Natural killer cell (primary cell): ENCODE results near the gene FADS6. TPM values are rescaled to one million over a fixed set of nuclear protein-coding genes. Genes with fewer than 3 reads are reported as not detected.

Source experiments
- ATAC-seq, 3 donors: fragments of 150-1000 bp in 2 of 3; fragments of 200-7000 bp in 1 of 3; cut with Tn5 transposase; 1 replicate in 1 of 3; 2 replicates in 2 of 3; pipeline ENCODE4 v1.10.0; 2021; ENCODE audit warnings: mild to moderate bottlenecking in 2 of 3, moderate library complexity in 2 of 3
- DNase-seq, 2 donors: peaks; one replicate each; pipeline versions ENCODE4 v3.0.0 to v3.0.0-alpha.2; 2013 to 2021; ENCODE audit warnings: mixed read lengths in 1 of 2
- H3K27ac ChIP-seq: one replicate; pipeline ENCODE4 v1.5.1; 2013; ENCODE audit warnings: mild to moderate bottlenecking, low read length
- H3K27me3 ChIP-seq: one replicate; pipeline ENCODE4 v1.6.1; 2013; ENCODE audit warnings: low read length; ENCODE audit not compliant: control insufficient read depth, insufficient read depth
- H3K36me3 ChIP-seq: one replicate; pipeline ENCODE4 v1.6.1; 2013; ENCODE audit warnings: low read length; ENCODE audit not compliant: control insufficient read depth, insufficient read depth
- H3K4me1 ChIP-seq: one replicate; pipeline ENCODE4 v1.6.1; 2013; ENCODE audit warnings: low read length; ENCODE audit not compliant: control insufficient read depth, insufficient read depth
- H3K4me3 ChIP-seq: one replicate; pipeline ENCODE4 v1.5.1; 2013; ENCODE audit warnings: low read length
- H3K9me3 ChIP-seq: one replicate; pipeline ENCODE4 v1.6.1; 2013; ENCODE audit warnings: low read length; ENCODE audit not compliant: control insufficient read depth, insufficient read depth
- H3K27ac Mint-ChIP-seq, 2 donors: one replicate each; pipeline ENCODE4 v1.8.0; 2022; ENCODE audit warnings: mild to moderate bottlenecking in 2 of 2, mixed read lengths in 2 of 2, moderate library complexity in 1 of 2
- H3K27me3 Mint-ChIP-seq, 2 donors: one replicate each; pipeline ENCODE4 v1.8.0; 2022; ENCODE audit warnings: low read depth in 2 of 2, mixed read lengths in 2 of 2
- H3K36me3 Mint-ChIP-seq: one replicate; pipeline ENCODE4 v1.8.0; 2022; ENCODE audit warnings: mixed read lengths
- H3K4me1 Mint-ChIP-seq, 2 donors: one replicate each; pipeline ENCODE4 v1.8.0; 2022; ENCODE audit warnings: mixed read lengths in 2 of 2
- H3K4me3 Mint-ChIP-seq: one replicate; pipeline ENCODE4 v1.8.0; 2022; ENCODE audit warnings: mild to moderate bottlenecking, moderate library complexity, mixed read lengths
- H3K9me3 Mint-ChIP-seq, 2 donors: one replicate each; pipeline ENCODE4 v1.8.0; 2022; ENCODE audit warnings: mixed read lengths in 2 of 2
- CTCF ChIP-seq: fragments of 200-600 bp; IDR thresholded peaks from one replicate; pipeline ENCODE4 v1.8.0; 2022; ENCODE audit warnings: antibody characterized with exemption
- WGBS: methylation state at CpG from one replicate; pipeline ENCODE4 v1.1.7; 2013; ENCODE audit warnings: missing lambda C conversion rate; ENCODE audit not compliant: insufficient coverage; 5-methylcytosine and 5-hydroxymethylcytosine counted together
- intact Hi-C: fragments of 100-400 bp; cut with micrococcal nuclease; formaldehyde crosslinking; loops from one replicate; pipeline ENCODE4 v1.14.2; 2022
- total RNA-seq, 4 donors: library from RNA; stranded (reverse); fragments of 120-200 nt in 1 of 4; gene quantifications; one replicate each; pipeline versions ENCODE4 v1.2.3 to v1.2.4, GENCODE V29; 2013 to 2022

FADS6 gene
- total RNA-seq, 3 donors from 2014 or later (not counting 1 experiment from before 2014, with no cell fraction given) = not detected

- no peaks in the 10 kb centered on the region for H3K36me3 Mint-ChIP-seq
- no peak overlapping the region for H3K27ac Mint-ChIP-seq
- H3K9me3 Mint-ChIP-seq = no peaks in the 10 kb centered on the region
- H3K27me3 ChIP-seq = no peaks in the 10 kb centered on the region
- peaks cover 26 to 34% of the 10 kb centered on the region in 2 donors for H3K4me1 Mint-ChIP-seq
- WGBS = 92% methylated on average over 6 of the region's 6 CpGs
- H3K27ac ChIP-seq = no peak overlapping the region
- no peak overlapping the region for H3K4me3 ChIP-seq
- no peaks in the 10 kb centered on the region for H3K9me3 ChIP-seq
- ATAC-seq (no peak), DNase-seq (no peak)
- intact Hi-C loops = no loop called here
- H3K4me1 ChIP-seq = peaks cover 20% of the 10 kb centered on the region
- H3K4me3 Mint-ChIP-seq = no peak overlapping the region
- no peaks in the 10 kb centered on the region for H3K36me3 ChIP-seq
- no peak for TF ChIP-seq CTCF
- H3K27me3 Mint-ChIP-seq = no peaks in the 10 kb centered on the region
These were observed 24.6 kb downstream of the FADS6 start for GRCh38 chr17:74868908-74869255.

- DNase-seq (no peak), ATAC-seq (no peak)
- no peak overlapping the region for H3K27ac Mint-ChIP-seq
- no peaks in the 10 kb centered on the region for H3K9me3 ChIP-seq
- no peaks in the 10 kb centered on the region for H3K9me3 Mint-ChIP-seq
- intact Hi-C loops = no loop called here
- peaks cover 21 to 29% of the 10 kb centered on the region in 2 donors for H3K4me1 Mint-ChIP-seq
- no peak overlapping the region for H3K4me3 Mint-ChIP-seq
- H3K27me3 Mint-ChIP-seq = peaks cover 0 to 5% of the 10 kb centered on the region in 2 donors
- peaks cover 15% of the 10 kb centered on the region for H3K4me1 ChIP-seq
- H3K27me3 ChIP-seq = no peaks in the 10 kb centered on the region
- no peaks in the 10 kb centered on the region for H3K36me3 Mint-ChIP-seq
- 90% methylated on average over 12 of the region's 12 CpGs for WGBS
- H3K36me3 ChIP-seq = no peaks in the 10 kb centered on the region
- H3K27ac ChIP-seq = no peak overlapping the region
- H3K4me3 ChIP-seq = no peak overlapping the region
- TF ChIP-seq CTCF = no peak
These were observed 25.1 kb downstream of the FADS6 start for GRCh38 chr17:74868251-74868907.

GRCh38 chr17:74866198-74866835 is 27.1 kb downstream of the FADS6 start:
- Histone ChIP-seq H3K27ac (no peak overlapping the region), H3K4me1 (peaks cover 12% of the 10 kb centered on the region), H3K27me3 (peaks cover 6% of the 10 kb centered on the region), H3K36me3 (no peaks in the 10 kb centered on the region), H3K4me3 (no peak overlapping the region), H3K9me3 (no peaks in the 10 kb centered on the region)
- DNase-seq (no peak), ATAC-seq (no peak)
- Mint-ChIP-seq H3K36me3 (no peaks in the 10 kb centered on the region), H3K27ac (no peak overlapping the region), H3K9me3 (no peaks in the 10 kb centered on the region), H3K4me1 (peaks cover 6 to 16% of the 10 kb centered on the region in 2 donors), H3K4me3 (no peak overlapping the region), H3K27me3 (peaks cover 0 to 13% of the 10 kb centered on the region in 2 donors)
- WGBS = 86% methylated on average over 19 of the region's 19 CpGs
- intact Hi-C loops = no loop called here
- TF ChIP-seq CTCF = no peak
